HepG2 (cell line): Measurements from ENCODE around the gene NDE1. TPM values are rescaled to one million over a fixed set of nuclear protein-coding genes. Genes with fewer than 3 reads are reported as not detected.

ENCODE experiments used
- BCL6 ChIP-seq: IDR thresholded peaks from 2 replicates; pipeline ENCODE4 v1.6.1; 2016; ENCODE audit warnings: missing genetic modification reagents, missing compliant biosample characterization
- BORCS8-MEF2B ChIP-seq: sonication (generic); formaldehyde crosslinking; IDR thresholded peaks from 2 replicates; pipeline ENCODE4 v1.8.0; 2022; ENCODE audit warnings: mild to moderate bottlenecking, missing genetic modification reagents
- CENPBD1 ChIP-seq: sonication (generic); formaldehyde crosslinking; IDR thresholded peaks from 2 replicates; pipeline ENCODE4 v1.8.0; 2022; ENCODE audit warnings: missing genetic modification reagents, low read depth, mild to moderate bottlenecking, borderline replicate concordance
- FOXC1 ChIP-seq: sonication (generic); formaldehyde crosslinking; IDR thresholded peaks from 2 replicates; pipeline ENCODE4 v1.8.0; 2022; ENCODE audit warnings: mild to moderate bottlenecking, missing genetic modification reagents, borderline replicate concordance
- GATAD2A ChIP-seq: IDR thresholded peaks from 2 replicates; pipeline ENCODE4 v1.6.1; 2016
- KLF13 ChIP-seq: sonication (generic); formaldehyde crosslinking; IDR thresholded peaks from 2 replicates; pipeline ENCODE4 v1.4.0; 2020; ENCODE audit warnings: mild to moderate bottlenecking, missing genetic modification reagents
- KMT2B ChIP-seq: IDR thresholded peaks from 2 replicates; pipeline ENCODE4 v1.6.1; 2016; ENCODE audit warnings: missing genetic modification reagents, missing compliant biosample characterization
- MLX ChIP-seq: IDR thresholded peaks from 2 replicates; pipeline ENCODE4 v1.6.1; 2016
- MTA1 ChIP-seq: sonication (generic); formaldehyde crosslinking; IDR thresholded peaks from 2 replicates; pipeline ENCODE4 v1.4.0; 2020; ENCODE audit warnings: missing genetic modification reagents, mild to moderate bottlenecking, borderline replicate concordance
- PRDM15 ChIP-seq: sonication (generic); formaldehyde crosslinking; IDR thresholded peaks from 2 replicates; pipeline ENCODE4 v1.4.0; 2020; ENCODE audit warnings: missing genetic modification reagents
- TCF7 ChIP-seq: sonication (generic); IDR thresholded peaks from 2 replicates; pipeline ENCODE4 v1.6.1; 2016; ENCODE audit warnings: antibody characterized with exemption, low read depth
- THAP11 ChIP-seq: IDR thresholded peaks from 2 replicates; pipeline ENCODE4 v1.6.1; 2016; ENCODE audit warnings: missing biosample characterization, missing genetic modification reagents
- ZFP36L2 ChIP-seq: sonication (generic); formaldehyde crosslinking; IDR thresholded peaks from 2 replicates; pipeline ENCODE4 v1.4.0; 2020; ENCODE audit warnings: missing genetic modification reagents
- ZKSCAN1 ChIP-seq: fragments of 150-350 bp; IDR thresholded peaks from 2 replicates; pipeline ENCODE4 v1.6.1; 2014; ENCODE audit warnings: low read length
- ZNF136 ChIP-seq: sonication (generic); formaldehyde crosslinking; IDR thresholded peaks from 2 replicates; pipeline ENCODE4 v1.8.1; 2022; ENCODE audit warnings: low read depth, mild to moderate bottlenecking, moderate library complexity, missing genetic modification reagents
- ZNF460 ChIP-seq: sonication (generic); formaldehyde crosslinking; IDR thresholded peaks from 2 replicates; pipeline ENCODE4 v1.5.1; 2020; ENCODE audit warnings: missing genetic modification reagents, mild to moderate bottlenecking, borderline replicate concordance
- ZNF557 ChIP-seq: sonication (generic); formaldehyde crosslinking; IDR thresholded peaks from 2 replicates; pipeline ENCODE4 v1.4.0; 2020; ENCODE audit warnings: missing genetic modification reagents
- ZNF616 ChIP-seq: sonication (generic); formaldehyde crosslinking; IDR thresholded peaks from 2 replicates; pipeline ENCODE4 v1.5.0; 2020; ENCODE audit warnings: low read depth, mild to moderate bottlenecking, missing genetic modification reagents
- ZNF674 ChIP-seq: sonication (generic); formaldehyde crosslinking; IDR thresholded peaks from 2 replicates; pipeline ENCODE4 v1.5.0; 2020; ENCODE audit warnings: low read depth, mild to moderate bottlenecking, missing genetic modification reagents
- polyA plus RNA-seq, 8 experiments: library from polyadenylated mRNA; depleted of rRNA in 3 of 8; stranded (reverse) in 7 of 8; unstranded in 1 of 8; fragments of >200 nt; fragmentation: Illumina TruSeq in 4 of 8; extraction: Trizol in 4 of 8; gene quantifications; 2 replicates each; pipeline versions ENCODE4 v1.2.1 to v1.2.3, GENCODE V29; 2011 to 2016; ENCODE audit warnings: low read depth in 4 of 8, missing spikeins in 1 of 8, mixed read lengths in 1 of 8; ENCODE audit not compliant: insufficient read depth in 1 of 8
- total RNA-seq, 5 experiments: library from RNA; depleted of rRNA; stranded (reverse); fragments of >200 nt; fragmentation: Illumina TruSeq; extraction: Trizol; gene quantifications; 2 replicates each; pipeline ENCODE4 v1.2.3, GENCODE V29; 2016; ENCODE audit warnings: low read depth in 1 of 5
- TF ChIP-seq, protein P1 (sequence below): sonication (generic); formaldehyde crosslinking; conservative IDR thresholded peaks from 2 replicates; pipeline ENCODE4 v1.8.1; 2023; ENCODE audit warnings: missing genetic modification reagents
- TF ChIP-seq, protein P2 (sequence below): sonication (generic); formaldehyde crosslinking; IDR thresholded peaks from 2 replicates; pipeline ENCODE4 v1.4.0; 2020; ENCODE audit warnings: missing genetic modification reagents, borderline replicate concordance

Gene NDE1
- total and polyA plus RNA-seq, 2 of the 13 experiments (the other 11 are each of a cell fraction or from before 2014, with no cell fraction given), result 40.9 to 72.5 TPM

- TF ChIP-seq, protein P1, sequence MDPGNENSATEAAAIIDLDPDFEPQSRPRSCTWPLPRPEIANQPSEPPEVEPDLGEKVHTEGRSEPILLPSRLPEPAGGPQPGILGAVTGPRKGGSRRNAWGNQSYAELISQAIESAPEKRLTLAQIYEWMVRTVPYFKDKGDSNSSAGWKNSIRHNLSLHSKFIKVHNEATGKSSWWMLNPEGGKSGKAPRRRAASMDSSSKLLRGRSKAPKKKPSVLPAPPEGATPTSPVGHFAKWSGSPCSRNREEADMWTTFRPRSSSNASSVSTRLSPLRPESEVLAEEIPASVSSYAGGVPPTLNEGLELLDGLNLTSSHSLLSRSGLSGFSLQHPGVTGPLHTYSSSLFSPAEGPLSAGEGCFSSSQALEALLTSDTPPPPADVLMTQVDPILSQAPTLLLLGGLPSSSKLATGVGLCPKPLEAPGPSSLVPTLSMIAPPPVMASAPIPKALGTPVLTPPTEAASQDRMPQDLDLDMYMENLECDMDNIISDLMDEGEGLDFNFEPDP (CRISPR knock-in tag), result 0 out of 2 replicates have a peak, but pooled peaks have one; percentile 53
- TF ChIP-seq ZNF460 (CRISPR knock-in tag) (no peak), BORCS8-MEF2B (CRISPR knock-in tag) (peak; percentile 34; the same call in 1 of the 2 replicates), THAP11 (CRISPR knock-in tag) (no peak; the same call in 1 of the 2 replicates), CENPBD1 (CRISPR knock-in tag) (no peak), ZNF674 (CRISPR knock-in tag) (no peak), ZNF557 (CRISPR knock-in tag) (peak; percentile 47), ZKSCAN1 (no peak), BCL6 (0 out of 2 replicates have a peak, but pooled peaks have one; percentile 7), ZNF136 (CRISPR knock-in tag) (no peak), KMT2B (CRISPR knock-in tag) (no peak), ZFP36L2 (CRISPR knock-in tag) (no peak), KLF13 (CRISPR knock-in tag) (no peak; the same call in 1 of the 2 replicates), TCF7 (no peak), MLX (CRISPR knock-in tag) (no peak), PRDM15 (CRISPR knock-in tag) (no peak; the same call in 1 of the 2 replicates), MTA1 (CRISPR knock-in tag) (peak; percentile 73; the same call in 1 of the 2 replicates), GATAD2A (CRISPR knock-in tag) (no peak), FOXC1 (CRISPR knock-in tag) (no peak; the same call in 1 of the 2 replicates), ZNF616 (CRISPR knock-in tag) (no peak; the same call in 1 of the 2 replicates)
- TF ChIP-seq, protein P2, sequence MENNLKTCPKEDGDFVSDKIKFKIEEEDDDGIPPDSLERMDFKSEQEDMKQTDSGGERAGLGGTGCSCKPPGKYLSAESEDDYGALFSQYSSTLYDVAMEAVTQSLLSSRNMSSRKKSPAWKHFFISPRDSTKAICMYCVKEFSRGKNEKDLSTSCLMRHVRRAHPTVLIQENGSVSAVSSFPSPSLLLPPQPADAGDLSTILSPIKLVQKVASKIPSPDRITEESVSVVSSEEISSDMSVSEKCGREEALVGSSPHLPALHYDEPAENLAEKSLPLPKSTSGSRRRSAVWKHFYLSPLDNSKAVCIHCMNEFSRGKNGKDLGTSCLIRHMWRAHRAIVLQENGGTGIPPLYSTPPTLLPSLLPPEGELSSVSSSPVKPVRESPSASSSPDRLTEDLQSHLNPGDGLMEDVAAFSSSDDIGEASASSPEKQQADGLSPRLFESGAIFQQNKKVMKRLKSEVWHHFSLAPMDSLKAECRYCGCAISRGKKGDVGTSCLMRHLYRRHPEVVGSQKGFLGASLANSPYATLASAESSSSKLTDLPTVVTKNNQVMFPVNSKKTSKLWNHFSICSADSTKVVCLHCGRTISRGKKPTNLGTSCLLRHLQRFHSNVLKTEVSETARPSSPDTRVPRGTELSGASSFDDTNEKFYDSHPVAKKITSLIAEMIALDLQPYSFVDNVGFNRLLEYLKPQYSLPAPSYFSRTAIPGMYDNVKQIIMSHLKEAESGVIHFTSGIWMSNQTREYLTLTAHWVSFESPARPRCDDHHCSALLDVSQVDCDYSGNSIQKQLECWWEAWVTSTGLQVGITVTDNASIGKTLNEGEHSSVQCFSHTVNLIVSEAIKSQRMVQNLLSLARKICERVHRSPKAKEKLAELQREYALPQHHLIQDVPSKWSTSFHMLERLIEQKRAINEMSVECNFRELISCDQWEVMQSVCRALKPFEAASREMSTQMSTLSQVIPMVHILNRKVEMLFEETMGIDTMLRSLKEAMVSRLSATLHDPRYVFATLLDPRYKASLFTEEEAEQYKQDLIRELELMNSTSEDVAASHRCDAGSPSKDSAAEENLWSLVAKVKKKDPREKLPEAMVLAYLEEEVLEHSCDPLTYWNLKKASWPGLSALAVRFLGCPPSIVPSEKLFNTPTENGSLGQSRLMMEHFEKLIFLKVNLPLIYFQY (CRISPR knock-in tag), result no peak
Measured at GRCh38 chr16:15650019-15650697, at the start of gene NDE1 (continued).
